Measurements from ENCODE around the gene ATMIN. TPM values are rescaled to one million over a fixed set of nuclear protein-coding genes. Genes with fewer than 3 reads are reported as not detected.

The ATMIN gene
- total RNA-seq, 1 donor from 2014 or later = 41.3 TPM

- no peak for FAIRE-seq
Measured at GRCh38 chr16:81071805-81072204, 36.2 kb downstream of the ATMIN start.

GRCh38 chr16:81073560-81074330, 38.1 kb downstream of the ATMIN start:
- DNase-seq (ENCODE audit: low read depth) (no peak), FAIRE-seq (no peak)
- Histone ChIP-seq H3K36me3 (ENCODE audit: control insufficient read depth, insufficient read depth, low read length) (no peaks in the 10 kb centered on the region), H3K4me3 (ENCODE audit: low read depth, low read length) (no peak overlapping the region), H3K27me3 (ENCODE audit: control insufficient read depth, insufficient read depth, low read length) (no peaks in the 10 kb centered on the region)
- TF ChIP-seq CTCF (IDR thresholded peaks at IDR 0.05; ENCODE audit: insufficient read depth, low read length, severe bottlenecking) = no peak

More at GRCh38 chr16:81071805-81072204, 36.2 kb downstream of the ATMIN start:
- Histone ChIP-seq H3K4me3 (ENCODE audit: low read depth, low read length) (no peak overlapping the region), H3K36me3 (ENCODE audit: control insufficient read depth, insufficient read depth, low read length) (no peaks in the 10 kb centered on the region), H3K27me3 (ENCODE audit: control insufficient read depth, insufficient read depth, low read length) (no peaks in the 10 kb centered on the region)
- DNase-seq (ENCODE audit: low read depth) = peak; percentile 90
- TF ChIP-seq CTCF (IDR thresholded peaks at IDR 0.05; ENCODE audit: insufficient read depth, low read length, severe bottlenecking) = no peak

- FAIRE-seq = no peak
Measured at GRCh38 chr16:81076566-81077075, 41.0 kb downstream of the ATMIN start.

GRCh38 chr16:81077076-81077940, 41.7 kb downstream of the ATMIN start, which contains the start of gene C16orf46:
C16orf46 (minus strand) TSS chr16:81077238; CDS start chr16:81063955, 13,283 bp downstream.
- TF ChIP-seq CTCF (IDR thresholded peaks at IDR 0.05; ENCODE audit: insufficient read depth, low read length, severe bottlenecking) = no peak
- peak; percentile 87 for DNase-seq (ENCODE audit: low read depth)
- FAIRE-seq = no peak
- Histone ChIP-seq H3K36me3 (ENCODE audit: control insufficient read depth, insufficient read depth, low read length) (no peaks in the 10 kb centered on the region), H3K4me3 (ENCODE audit: low read depth, low read length) (peak within 1 kb of the TSS; percentile 74), H3K27me3 (ENCODE audit: control insufficient read depth, insufficient read depth, low read length) (no peaks in the 10 kb centered on the region)

More at GRCh38 chr16:81076566-81077075, 41.0 kb downstream of the ATMIN start:
- Histone ChIP-seq H3K36me3 (ENCODE audit: control insufficient read depth, insufficient read depth, low read length) (no peaks in the 10 kb centered on the region), H3K4me3 (ENCODE audit: low read depth, low read length) (peak overlapping the region; percentile 74), H3K27me3 (ENCODE audit: control insufficient read depth, insufficient read depth, low read length) (no peaks in the 10 kb centered on the region)
- DNase-seq (ENCODE audit: low read depth) = peak; percentile 70
- TF ChIP-seq CTCF (IDR thresholded peaks at IDR 0.05; ENCODE audit: insufficient read depth, low read length, severe bottlenecking) = no peak

GRCh38 chr16:81080233-81080632, 44.6 kb downstream of the ATMIN start:
- FAIRE-seq (no peak), DNase-seq (ENCODE audit: low read depth) (no peak)
- Histone ChIP-seq H3K4me3 (ENCODE audit: low read depth, low read length) (no peak overlapping the region), H3K27me3 (ENCODE audit: control insufficient read depth, insufficient read depth, low read length) (no peaks in the 10 kb centered on the region), H3K36me3 (ENCODE audit: control insufficient read depth, insufficient read depth, low read length) (no peaks in the 10 kb centered on the region)
- TF ChIP-seq CTCF (IDR thresholded peaks at IDR 0.05; ENCODE audit: insufficient read depth, low read length, severe bottlenecking) = no peak

All from bronchial epithelial cell (primary cell).